GM23248 (cell line): ENCODE measurements around the gene PKNOX2. TPM values are rescaled to one million over a fixed set of nuclear protein-coding genes. Genes with fewer than 3 reads are reported as not detected.

Source experiments
- DNase-seq: peaks from one replicate; pipeline ENCODE4 v3.0.0-alpha.2; 2015
- H2AFZ ChIP-seq: fragments of 200-600 bp; sonication (generic); 2 replicates; pipeline ENCODE4 v1.6.1; 2016; ENCODE audit warnings: antibody characterized with exemption
- H3F3A ChIP-seq: fragments of 200-600 bp; sonication (generic); 2 replicates; pipeline ENCODE4 v1.6.1; 2016; ENCODE audit warnings: mild to moderate bottlenecking, antibody characterized with exemption, mixed run types; ENCODE audit not compliant: insufficient read depth
- H3K27ac ChIP-seq: fragments of 200-600 bp; sonication (generic); 2 replicates; pipeline ENCODE4 v1.5.1; 2016; ENCODE audit warnings: mild to moderate bottlenecking
- H3K27me3 ChIP-seq: fragments of 200-600 bp; sonication (generic); replicated peaks from 2 replicates; pipeline ENCODE4 v1.6.1; 2016; ENCODE audit warnings: mild to moderate bottlenecking; ENCODE audit not compliant: insufficient read depth
- H3K36me3 ChIP-seq: fragments of 200-600 bp; sonication (generic); 2 replicates; pipeline ENCODE4 v1.6.1; 2016; ENCODE audit warnings: low read depth, mild to moderate bottlenecking
- H3K4me1 ChIP-seq: fragments of 200-600 bp; sonication (generic); 2 replicates; pipeline ENCODE4 v1.6.1; 2016; ENCODE audit warnings: mild to moderate bottlenecking; ENCODE audit not compliant: insufficient read depth
- H3K4me2 ChIP-seq: fragments of 200-600 bp; sonication (generic); one replicate; pipeline ENCODE4 v1.6.1; 2016; ENCODE audit warnings: mild to moderate bottlenecking; ENCODE audit not compliant: unreplicated experiment
- H3K4me3 ChIP-seq: fragments of 200-600 bp; sonication (generic); 2 replicates; pipeline ENCODE4 v1.5.1; 2016; ENCODE audit warnings: mild to moderate bottlenecking
- H3K79me2 ChIP-seq: fragments of 200-600 bp; sonication (generic); 2 replicates; pipeline ENCODE4 v1.6.1; 2016; ENCODE audit warnings: mild to moderate bottlenecking; ENCODE audit not compliant: insufficient read depth
- H3K9ac ChIP-seq: fragments of 200-600 bp; sonication (generic); 2 replicates; pipeline ENCODE4 v1.6.1; 2016; ENCODE audit warnings: mild to moderate bottlenecking
- H3K9me2 ChIP-seq: fragments of 200-600 bp; sonication (generic); 2 replicates; pipeline ENCODE4 v1.6.1; 2016; ENCODE audit warnings: mixed run types, mild to moderate bottlenecking, moderate library complexity; ENCODE audit not compliant: insufficient read depth
- H3K9me3 ChIP-seq: fragments of 200-600 bp; sonication (generic); one replicate; pipeline ENCODE4 v1.6.1; 2017; ENCODE audit warnings: low read depth
- H4K20me1 ChIP-seq: fragments of 200-600 bp; sonication (generic); 2 replicates; pipeline ENCODE4 v1.6.0; 2016; ENCODE audit not compliant: insufficient read depth
- EZH2 ChIP-seq: fragments of 200-600 bp; sonication (generic); IDR thresholded peaks from 2 replicates; pipeline ENCODE4 v1.6.1; 2018; ENCODE audit warnings: antibody characterized with exemption, mild to moderate bottlenecking; ENCODE audit not compliant: insufficient read depth, poor library complexity, severe bottlenecking
- EZH2phosphoT487 ChIP-seq: fragments of 200-600 bp; sonication (generic); IDR thresholded peaks from 2 replicates; pipeline ENCODE4 v1.6.1; 2018; ENCODE audit warnings: antibody characterized with exemption, moderate library complexity, mild to moderate bottlenecking, low read depth; ENCODE audit not compliant: insufficient read depth
- WGBS, 2 experiments: methylation state at CpG; one replicate each; pipeline ENCODE4 v1.1.6; 2015 to 2017; ENCODE audit warnings: low lambda C conversion rate in 2 of 2, low coverage in 1 of 2; ENCODE audit errors: missing lambda C conversion rate in 2 of 2; 5-methylcytosine and 5-hydroxymethylcytosine counted together
- in situ Hi-C: fragments of 300-500 bp; cut with MboI; formaldehyde crosslinking; loops from 2 replicates; pipeline ENCODE4 v1.15.0; 2020
- polyA plus RNA-seq: library from polyadenylated mRNA; unstranded; fragments of >200 nt; fragmentation: Nextera tagmentation; extraction: Ambion mirVana; gene quantifications from 2 replicates; pipeline ENCODE4 v1.2.1, GENCODE V29; 2016
- total RNA-seq: library from RNA; depleted of rRNA; stranded (reverse); fragments of >200 nt; shearing (Covaris generic); gene quantifications from 2 replicates; pipeline ENCODE4 v1.2.3, GENCODE V29; 2014

PKNOX2 gene
- total and polyA plus RNA-seq, 2 experiments from 2014 or later, result 0.21 to 0.76 TPM

DNA sequence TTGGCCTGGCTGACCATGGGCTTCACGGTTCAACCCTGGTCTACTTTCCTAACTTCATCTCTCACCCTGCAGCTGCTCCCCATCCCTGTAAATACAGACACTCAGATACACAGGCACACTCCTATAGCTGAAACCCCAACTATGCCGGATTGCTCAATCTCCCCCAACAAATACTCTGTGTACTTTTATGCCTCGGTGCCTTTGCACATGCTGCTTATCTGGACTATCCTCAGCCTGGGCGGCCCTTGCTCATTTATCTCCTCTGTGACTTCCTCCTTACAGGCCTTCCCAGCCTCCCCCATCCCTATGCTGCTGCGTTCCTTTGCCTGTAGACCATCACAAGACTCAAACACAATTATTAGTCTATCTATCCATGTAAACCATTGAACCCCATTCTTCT is 76.6 kb downstream of the PKNOX2 start:
- peaks cover 9% of the 10 kb centered on the region; the same call in 1 of the 2 replicates for H3K27me3 ChIP-seq
- in situ Hi-C loops, result no loop called here
- no peak for TF ChIP-seq EZH2phosphoT487
- no peak for TF ChIP-seq EZH2
- no peaks in the 10 kb centered on the region for H3K36me3 ChIP-seq
- H2AFZ ChIP-seq, result no peak overlapping the region
- DNase-seq, result no peak
- H3K4me1 ChIP-seq, result no peaks in the 10 kb centered on the region
- no peaks in the 10 kb centered on the region for H3F3A ChIP-seq
- no peaks in the 10 kb centered on the region for H3K79me2 ChIP-seq
- WGBS, 2 experiments, result 63% methylated on average over 5 of the region's 5 CpGs
- no peak overlapping the region for H3K27ac ChIP-seq
- no peaks in the 10 kb centered on the region for H3K9me2 ChIP-seq
- H4K20me1 ChIP-seq, result no peaks in the 10 kb centered on the region
- no peak overlapping the region for H3K4me2 ChIP-seq
- H3K4me3 ChIP-seq, result no peak overlapping the region
- H3K9me3 ChIP-seq, result no peaks in the 10 kb centered on the region
- no peak overlapping the region for H3K9ac ChIP-seq

DNA sequence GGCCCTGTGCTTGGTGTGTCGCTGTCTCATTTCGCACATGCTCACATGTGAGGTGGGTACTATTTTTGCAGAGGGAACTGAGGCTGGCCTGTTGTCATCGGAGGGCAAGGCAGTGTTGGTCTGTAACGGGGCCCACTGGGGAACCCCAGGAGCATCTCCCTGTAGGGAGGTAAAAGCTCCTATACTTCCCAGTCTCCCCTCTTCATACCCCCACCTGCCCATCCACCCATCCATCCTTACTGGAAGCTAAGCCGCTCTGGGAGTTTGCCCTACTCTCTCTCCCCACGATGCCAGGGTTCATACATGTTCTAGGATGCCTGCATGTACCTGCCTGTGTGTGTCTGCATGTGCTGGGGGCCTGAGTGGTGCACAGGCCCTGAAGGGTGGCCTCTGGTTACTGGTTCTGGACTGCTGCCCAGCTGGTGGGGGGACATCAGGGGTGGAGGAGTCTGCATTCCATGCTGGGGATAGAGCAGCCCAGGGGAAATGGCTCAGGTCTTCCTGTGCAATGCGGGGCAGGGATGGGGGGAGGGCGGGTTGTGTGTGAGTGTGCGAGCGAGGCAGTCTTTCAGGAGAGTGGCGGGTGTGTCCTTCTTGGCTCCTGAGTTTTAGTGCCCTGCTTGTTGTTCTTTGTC is 77.7 kb downstream of the PKNOX2 start:
- Histone ChIP-seq H3K36me3 (no peaks in the 10 kb centered on the region), H3K4me1 (no peaks in the 10 kb centered on the region), H3F3A (no peaks in the 10 kb centered on the region), H3K9me3 (no peaks in the 10 kb centered on the region), H3K27me3 (peaks cover 9% of the 10 kb centered on the region; the same call in 1 of the 2 replicates), H2AFZ (no peak overlapping the region), H3K4me2 (no peak overlapping the region), H3K27ac (no peak overlapping the region), H3K9ac (no peak overlapping the region), H4K20me1 (no peaks in the 10 kb centered on the region), H3K9me2 (no peaks in the 10 kb centered on the region), H3K79me2 (no peaks in the 10 kb centered on the region), H3K4me3 (no peak overlapping the region)
- TF ChIP-seq EZH2 (no peak), EZH2phosphoT487 (no peak)
- DNase-seq, result no peak
- 74 to 80% methylated on average over 8 to 11 of the region's 11 CpGs for WGBS, 2 experiments
- in situ Hi-C loops, result no loop called here

DNA sequence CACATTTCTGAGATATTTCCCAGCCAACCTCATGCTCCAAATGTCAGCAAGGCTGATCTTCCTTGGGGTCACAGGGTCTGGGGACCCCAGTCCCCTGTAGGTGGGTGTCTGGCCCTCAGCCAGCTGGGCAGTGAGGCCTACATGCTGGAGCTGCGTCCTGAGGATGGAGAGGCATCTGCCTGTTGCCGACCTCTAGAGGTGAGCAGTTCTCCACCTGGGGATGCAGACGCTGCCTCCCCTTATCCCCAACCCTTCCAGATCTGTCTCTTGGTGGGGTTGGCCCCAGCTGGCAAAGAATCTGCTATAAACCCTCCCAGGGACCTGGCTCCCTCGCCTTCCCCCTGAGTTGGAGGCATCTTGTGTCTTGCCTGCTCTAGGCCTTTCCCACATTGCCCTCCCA is 79.6 kb downstream of the PKNOX2 start:
- Histone ChIP-seq H3K9me2 (no peaks in the 10 kb centered on the region), H3K4me2 (no peak overlapping the region), H3K27ac (no peak overlapping the region), H3K27me3 (no peaks in the 10 kb centered on the region; the same call in 1 of the 2 replicates), H2AFZ (no peak overlapping the region), H3K79me2 (no peaks in the 10 kb centered on the region), H3K9ac (no peak overlapping the region), H3K9me3 (no peaks in the 10 kb centered on the region), H3K4me1 (no peaks in the 10 kb centered on the region), H3K36me3 (no peaks in the 10 kb centered on the region), H3F3A (no peaks in the 10 kb centered on the region), H3K4me3 (no peak overlapping the region), H4K20me1 (no peaks in the 10 kb centered on the region)
- TF ChIP-seq EZH2phosphoT487 (no peak), EZH2 (no peak)
- 62% methylated on average over 4 of the region's 4 CpGs for WGBS, 2 experiments
- DNase-seq, result no peak
- in situ Hi-C loops, result no loop called here

DNA sequence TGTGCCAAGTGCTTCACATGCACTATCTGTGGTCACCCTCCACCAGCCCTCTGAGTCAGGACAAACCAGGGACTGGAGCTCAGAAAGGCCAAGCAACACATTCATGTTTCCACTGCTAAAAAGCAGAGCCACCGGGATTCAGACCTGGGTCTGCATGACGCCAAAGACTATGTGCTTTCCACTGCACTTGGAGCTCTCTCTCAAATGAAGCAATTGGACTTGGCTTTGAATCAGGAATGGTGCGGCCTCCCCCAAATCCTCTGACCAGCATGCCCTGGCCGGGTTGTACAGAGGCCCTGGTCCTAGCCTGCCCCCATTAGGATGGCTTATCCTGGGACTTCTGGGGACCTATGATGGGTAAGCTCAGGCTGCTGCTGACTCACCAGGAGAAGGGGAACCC is 80.7 kb downstream of the PKNOX2 start:
- no peaks in the 10 kb centered on the region for H3K4me1 ChIP-seq
- H3K27me3 ChIP-seq, result no peaks in the 10 kb centered on the region; the same call in 1 of the 2 replicates
- H3K4me3 ChIP-seq, result no peak overlapping the region
- H4K20me1 ChIP-seq, result no peaks in the 10 kb centered on the region
- H2AFZ ChIP-seq, result no peak overlapping the region
- H3K9me2 ChIP-seq, result no peaks in the 10 kb centered on the region
- H3K9me3 ChIP-seq, result no peaks in the 10 kb centered on the region
- H3K27ac ChIP-seq, result no peak overlapping the region
- H3K36me3 ChIP-seq, result no peaks in the 10 kb centered on the region
- no peaks in the 10 kb centered on the region for H3F3A ChIP-seq
- no peaks in the 10 kb centered on the region for H3K79me2 ChIP-seq
- 77 to 81% methylated on average over 4 of the region's 4 CpGs for WGBS, 2 experiments
- no peak overlapping the region for H3K9ac ChIP-seq
- no peak overlapping the region for H3K4me2 ChIP-seq
- in situ Hi-C loops, result no loop called here
- no peak for TF ChIP-seq EZH2phosphoT487
- no peak for TF ChIP-seq EZH2
- no peak for DNase-seq
